ENCODE measurements around the gene CTNNA3.

CTNNA3 gene

GRCh38 chr10:66931949-66932343 is 764.0 kb downstream of the CTNNA3 start:
- no peak for DNase-seq (ENCODE audit: low read depth)
- H3K4me3 ChIP-seq (ENCODE audit: control insufficient read depth, low read depth, low read length), result no peak overlapping the region
- TF ChIP-seq, protein P1, sequence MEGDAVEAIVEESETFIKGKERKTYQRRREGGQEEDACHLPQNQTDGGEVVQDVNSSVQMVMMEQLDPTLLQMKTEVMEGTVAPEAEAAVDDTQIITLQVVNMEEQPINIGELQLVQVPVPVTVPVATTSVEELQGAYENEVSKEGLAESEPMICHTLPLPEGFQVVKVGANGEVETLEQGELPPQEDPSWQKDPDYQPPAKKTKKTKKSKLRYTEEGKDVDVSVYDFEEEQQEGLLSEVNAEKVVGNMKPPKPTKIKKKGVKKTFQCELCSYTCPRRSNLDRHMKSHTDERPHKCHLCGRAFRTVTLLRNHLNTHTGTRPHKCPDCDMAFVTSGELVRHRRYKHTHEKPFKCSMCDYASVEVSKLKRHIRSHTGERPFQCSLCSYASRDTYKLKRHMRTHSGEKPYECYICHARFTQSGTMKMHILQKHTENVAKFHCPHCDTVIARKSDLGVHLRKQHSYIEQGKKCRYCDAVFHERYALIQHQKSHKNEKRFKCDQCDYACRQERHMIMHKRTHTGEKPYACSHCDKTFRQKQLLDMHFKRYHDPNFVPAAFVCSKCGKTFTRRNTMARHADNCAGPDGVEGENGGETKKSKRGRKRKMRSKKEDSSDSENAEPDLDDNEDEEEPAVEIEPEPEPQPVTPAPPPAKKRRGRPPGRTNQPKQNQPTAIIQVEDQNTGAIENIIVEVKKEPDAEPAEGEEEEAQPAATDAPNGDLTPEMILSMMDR (IDR thresholded peaks at IDR 0.05; ENCODE audit: control insufficient read depth, insufficient read depth, low read depth, low read length, missing control alignments), result no peak

DNA sequence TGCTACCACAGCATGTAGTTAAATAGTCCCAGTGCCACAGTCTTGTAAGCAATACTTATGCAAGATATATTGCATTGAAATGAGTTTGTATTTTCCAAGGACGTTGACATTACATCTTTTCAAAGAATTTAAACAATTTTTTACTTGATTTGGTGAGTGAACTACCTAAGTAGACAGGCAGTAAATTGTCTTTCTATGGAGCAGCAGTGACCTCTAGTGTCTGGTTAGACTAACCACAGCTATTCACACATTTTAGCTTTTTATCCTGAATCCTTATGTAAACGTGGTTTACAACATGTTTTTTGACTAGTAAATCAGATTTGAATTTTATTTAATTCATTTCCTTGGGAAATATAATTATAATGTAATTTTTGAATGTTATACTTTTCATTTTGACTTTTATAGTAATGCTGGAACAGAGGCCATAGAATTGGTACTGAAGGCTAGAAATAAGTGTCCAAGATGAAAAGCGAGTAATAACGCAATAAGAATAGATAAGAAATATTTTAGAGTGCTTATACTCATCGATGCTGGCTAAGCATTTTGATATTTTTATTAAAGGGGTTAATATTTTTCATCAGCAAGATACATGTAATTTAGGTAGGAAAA is 764.6 kb downstream of the CTNNA3 start:
- no peak overlapping the region for H3K4me3 ChIP-seq (ENCODE audit: control insufficient read depth, low read depth, low read length)
- TF ChIP-seq, protein P1 (IDR thresholded peaks at IDR 0.05; ENCODE audit: control insufficient read depth, insufficient read depth, low read depth, low read length, missing control alignments), result peak; percentile 61
- DNase-seq (ENCODE audit: low read depth), result peak; percentile 46

DNA sequence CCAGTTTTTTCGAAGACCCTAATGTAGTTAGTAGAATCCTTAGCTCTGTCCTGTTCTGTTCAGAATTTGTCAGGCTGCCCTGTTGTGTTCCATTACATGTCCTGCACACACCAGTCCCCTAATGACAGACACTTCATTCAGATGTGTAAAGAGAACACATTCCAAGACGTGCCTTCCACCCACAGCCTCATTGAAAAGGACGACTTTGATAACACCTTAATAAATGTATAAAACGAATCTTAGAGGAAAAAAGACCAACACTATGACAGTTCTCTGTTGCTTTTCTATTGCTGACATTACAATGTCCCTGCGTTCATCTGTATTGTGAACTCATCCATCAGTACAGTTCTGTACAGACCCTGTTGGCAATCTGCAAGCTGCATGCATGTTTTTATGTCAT is 766.6 kb downstream of the CTNNA3 start:
- DNase-seq (ENCODE audit: low read depth), result no peak
- TF ChIP-seq, protein P1 (IDR thresholded peaks at IDR 0.05; ENCODE audit: control insufficient read depth, insufficient read depth, low read depth, low read length, missing control alignments), result no peak
- H3K4me3 ChIP-seq (ENCODE audit: control insufficient read depth, low read depth, low read length), result no peak overlapping the region

DNA sequence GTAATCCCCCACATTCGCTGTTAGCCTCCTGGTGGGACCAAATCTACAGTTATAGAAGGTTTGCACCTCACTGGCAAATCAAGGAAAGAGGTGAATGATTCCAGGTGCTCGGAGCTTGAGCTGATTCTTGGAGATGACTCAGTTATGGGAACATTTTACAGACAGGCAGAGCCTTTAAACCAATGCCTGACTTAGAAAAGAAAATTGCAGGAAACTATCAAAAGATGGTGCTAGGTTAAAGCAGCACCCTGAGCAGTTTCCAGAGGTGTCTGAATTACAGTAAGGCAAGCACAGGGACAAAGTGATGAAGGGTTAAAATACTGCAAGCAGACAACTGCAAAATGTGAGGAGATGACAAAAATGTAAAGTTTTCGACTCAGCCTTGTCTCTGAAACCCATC is 767.2 kb downstream of the CTNNA3 start:
- TF ChIP-seq, protein P1 (IDR thresholded peaks at IDR 0.05; ENCODE audit: control insufficient read depth, insufficient read depth, low read depth, low read length, missing control alignments), result no peak
- no peak overlapping the region for H3K4me3 ChIP-seq (ENCODE audit: control insufficient read depth, low read depth, low read length)
- no peak for DNase-seq (ENCODE audit: low read depth)

DNA sequence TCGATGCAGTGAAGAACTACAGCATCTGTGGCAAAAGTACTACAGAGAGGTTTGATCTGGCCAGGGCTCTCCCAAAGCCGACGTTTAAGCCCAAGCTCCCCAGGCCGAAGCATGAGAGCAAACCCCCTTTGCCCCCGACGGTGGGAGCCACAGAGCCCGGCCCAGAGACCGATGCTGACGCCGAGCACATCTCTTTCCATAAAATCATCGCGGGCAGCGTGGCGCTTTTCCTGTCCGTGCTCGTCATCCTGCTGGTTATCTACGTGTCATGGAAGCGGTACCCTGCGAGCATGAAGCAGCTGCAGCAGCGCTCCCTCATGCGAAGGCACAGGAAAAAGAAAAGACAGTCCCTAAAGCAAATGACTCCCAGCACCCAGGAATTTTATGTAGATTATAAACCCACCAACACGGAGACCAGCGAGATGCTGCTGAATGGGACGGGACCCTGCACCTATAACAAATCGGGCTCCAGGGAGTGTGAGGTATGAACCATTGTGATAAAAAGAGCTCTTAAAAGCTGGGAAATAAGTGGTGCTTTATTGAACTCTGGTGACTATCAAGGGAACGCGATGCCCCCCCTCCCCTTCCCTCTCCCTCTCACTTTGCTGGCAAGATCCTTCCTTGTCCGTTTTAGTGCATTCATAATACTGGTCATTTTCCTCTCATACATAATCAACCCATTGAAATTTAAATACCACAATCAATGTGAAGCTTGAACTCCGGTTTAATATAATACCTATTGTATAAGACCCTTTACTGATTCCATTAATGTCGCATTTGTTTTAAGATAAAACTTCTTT is 767.8 kb downstream of the CTNNA3 start:
- H3K4me3 ChIP-seq (ENCODE audit: control insufficient read depth, low read depth, low read length), result no peak overlapping the region
- no peak for DNase-seq (ENCODE audit: low read depth)
- TF ChIP-seq, protein P1 (IDR thresholded peaks at IDR 0.05; ENCODE audit: control insufficient read depth, insufficient read depth, low read depth, low read length, missing control alignments), result no peak

- H3K4me3 ChIP-seq (ENCODE audit: control insufficient read depth, low read depth, low read length), result no peak overlapping the region
- TF ChIP-seq, protein P1 (IDR thresholded peaks at IDR 0.05; ENCODE audit: control insufficient read depth, insufficient read depth, low read depth, low read length, missing control alignments), result no peak
Observed at GRCh38 chr10:66927251-66927935, 768.6 kb downstream of the CTNNA3 start.

More at GRCh38 chr10:66927251-66927935, 768.6 kb downstream of the CTNNA3 start:
- no peak for DNase-seq (ENCODE audit: low read depth)
